ENCODE data around the gene KMT2C. TPM values are rescaled to one million over a fixed set of nuclear protein-coding genes. Genes with fewer than 3 reads are reported as not detected.

The KMT2C gene
- total RNA-seq, 2 experiments from 2014 or later: 34.2 to 38.2 TPM

DNA sequence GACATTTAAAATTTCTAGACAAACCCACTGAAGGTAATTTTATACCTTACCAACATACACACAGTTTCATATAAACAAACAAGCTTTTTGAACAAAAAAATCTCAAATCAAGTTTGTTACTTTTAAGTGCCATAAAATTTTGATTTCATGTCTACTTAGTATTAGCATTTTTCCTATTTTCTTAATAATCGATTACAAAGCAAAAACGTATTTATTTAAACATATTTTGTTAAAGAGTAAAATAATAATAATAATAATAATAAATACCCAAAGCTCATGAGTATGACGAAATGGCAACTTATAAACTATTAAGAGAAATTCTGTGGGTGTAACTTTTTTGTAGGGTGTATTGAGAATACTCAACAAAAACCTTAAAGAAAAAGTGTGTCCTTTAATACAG lies 232.7 kb downstream of the KMT2C start:
- no peak for DNase-seq
- Mint-ChIP-seq H3K27ac (no peak overlapping the region), H3K36me3 (peaks cover 11% of the 10 kb centered on the region), H3K9me3 (no peaks in the 10 kb centered on the region), H3K27me3 (no peaks in the 10 kb centered on the region), H3K4me1 (no peaks in the 10 kb centered on the region), H3K4me3 (no peak overlapping the region)

GRCh38 chr7:152202056-152202455 lies 233.7 kb downstream of the KMT2C start:
- Mint-ChIP-seq H3K9me3 (no peaks in the 10 kb centered on the region), H3K4me3 (no peak overlapping the region), H3K27me3 (no peaks in the 10 kb centered on the region), H3K4me1 (peaks cover 1% of the 10 kb centered on the region), H3K36me3 (peaks cover 15% of the 10 kb centered on the region), H3K27ac (no peak overlapping the region)
- no peak for DNase-seq

GRCh38 chr7:152200395-152200794 lies 235.4 kb downstream of the KMT2C start:
- no peak for DNase-seq
- Mint-ChIP-seq H3K4me3 (no peak overlapping the region), H3K9me3 (no peaks in the 10 kb centered on the region), H3K4me1 (peaks cover 3% of the 10 kb centered on the region), H3K36me3 (peaks cover 22% of the 10 kb centered on the region), H3K27me3 (no peaks in the 10 kb centered on the region), H3K27ac (no peak overlapping the region)

DNA sequence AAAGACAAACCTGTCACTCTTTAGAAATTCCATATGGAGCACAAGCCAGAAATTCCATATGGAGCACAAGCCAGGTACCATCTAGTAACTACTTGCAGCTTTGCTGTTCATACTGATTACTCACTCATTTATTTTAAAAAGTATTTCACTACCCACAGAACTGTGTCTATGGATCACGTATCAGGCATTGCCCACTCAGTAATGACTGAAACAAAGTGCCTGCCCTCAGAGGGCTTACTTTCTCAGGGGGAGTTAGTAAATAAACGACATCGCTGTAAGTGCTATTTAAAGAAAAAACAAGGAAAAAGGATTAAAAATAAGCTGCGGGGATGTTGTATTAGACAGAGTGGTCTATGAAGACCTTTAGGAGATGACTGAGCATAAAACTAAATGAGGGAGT lies 239.4 kb downstream of the KMT2C start:
- peaks cover 3% of the 10 kb centered on the region for H3K4me1 Mint-ChIP-seq
- H3K36me3 Mint-ChIP-seq: peaks cover 27% of the 10 kb centered on the region
- H3K27ac Mint-ChIP-seq: no peak overlapping the region
- no peak for DNase-seq
- no peak overlapping the region for H3K4me3 Mint-ChIP-seq
- H3K9me3 Mint-ChIP-seq: no peaks in the 10 kb centered on the region
- no peaks in the 10 kb centered on the region for H3K27me3 Mint-ChIP-seq

DNA sequence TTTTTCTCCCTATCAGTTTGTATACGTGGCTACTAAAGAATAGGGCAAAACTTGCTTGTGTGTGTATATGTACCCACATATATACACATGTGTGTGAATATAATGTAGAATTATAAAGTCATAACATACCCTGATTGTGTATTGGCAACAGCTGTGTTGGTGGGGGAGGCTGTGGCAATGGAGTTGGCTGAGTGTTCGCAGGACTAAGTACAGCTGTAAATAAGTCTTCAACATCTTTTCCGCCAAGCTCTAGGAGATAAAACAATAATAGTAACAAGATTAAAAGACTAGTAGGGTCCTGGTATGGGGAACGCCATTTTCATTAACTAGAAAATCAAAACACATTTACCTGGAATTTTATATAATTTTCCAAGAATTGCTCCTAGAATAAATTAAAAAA lies 241.9 kb downstream of the KMT2C start:
- no peak overlapping the region for H3K27ac Mint-ChIP-seq
- no peak overlapping the region for H3K4me3 Mint-ChIP-seq
- peaks cover 29% of the 10 kb centered on the region for H3K36me3 Mint-ChIP-seq
- H3K9me3 Mint-ChIP-seq: no peaks in the 10 kb centered on the region
- peaks cover 3% of the 10 kb centered on the region for H3K4me1 Mint-ChIP-seq
- DNase-seq: no peak
- H3K27me3 Mint-ChIP-seq: no peaks in the 10 kb centered on the region

DNA sequence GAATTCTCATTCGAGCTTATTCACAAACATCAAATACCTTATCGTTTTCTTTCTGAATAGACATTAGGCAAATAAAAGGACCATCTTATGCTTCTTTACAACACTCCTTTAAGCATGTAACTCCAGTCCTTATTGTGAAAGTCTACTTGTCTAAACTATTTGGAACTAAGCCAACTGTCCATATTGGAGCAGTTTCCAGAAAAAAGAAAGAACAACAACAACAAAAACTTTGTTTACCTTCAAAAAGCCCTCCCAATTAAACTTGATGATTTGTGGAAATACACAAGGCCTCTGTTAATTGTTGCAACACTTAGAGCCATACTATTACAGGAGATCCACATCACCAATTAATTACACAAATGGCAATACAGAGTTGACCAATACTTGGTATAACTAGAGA lies 246.7 kb downstream of the KMT2C start:
- Mint-ChIP-seq H3K27me3 (no peaks in the 10 kb centered on the region), H3K27ac (no peak overlapping the region), H3K36me3 (peaks cover 12% of the 10 kb centered on the region), H3K4me3 (no peak overlapping the region), H3K4me1 (no peaks in the 10 kb centered on the region), H3K9me3 (no peaks in the 10 kb centered on the region)
- DNase-seq: no peak

- Mint-ChIP-seq H3K36me3 (peaks cover 12% of the 10 kb centered on the region), H3K4me3 (no peak overlapping the region), H3K9me3 (no peaks in the 10 kb centered on the region), H3K27me3 (no peaks in the 10 kb centered on the region), H3K4me1 (no peaks in the 10 kb centered on the region), H3K27ac (no peak overlapping the region)
- DNase-seq: no peak
Measured at GRCh38 chr7:152185558-152185957, 250.2 kb downstream of the KMT2C start.

DNA sequence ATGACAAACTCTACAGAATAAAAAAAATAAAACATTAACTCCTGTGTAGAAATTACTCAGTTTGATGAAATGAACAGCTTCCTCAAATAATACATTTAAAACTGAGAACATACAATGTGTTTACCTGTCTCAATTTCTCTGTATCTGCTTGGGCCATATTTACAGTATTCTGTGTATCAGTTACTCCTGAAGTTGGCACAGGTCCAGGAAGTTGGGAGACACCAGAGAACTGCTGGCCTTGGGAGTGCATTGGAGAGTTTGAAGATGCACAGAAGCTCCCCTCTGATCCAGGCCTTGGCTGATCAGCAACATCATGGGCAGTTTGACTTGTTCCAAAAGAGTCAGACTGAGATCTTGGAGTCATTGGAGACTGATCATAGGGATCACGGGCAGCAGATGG lies 255.2 kb downstream of the KMT2C start:
- no peak overlapping the region for H3K27ac Mint-ChIP-seq
- no peak for DNase-seq
- H3K27me3 Mint-ChIP-seq: no peaks in the 10 kb centered on the region
- H3K4me3 Mint-ChIP-seq: no peak overlapping the region
- H3K36me3 Mint-ChIP-seq: peaks cover 38% of the 10 kb centered on the region
- peaks cover 3% of the 10 kb centered on the region for H3K4me1 Mint-ChIP-seq
- no peaks in the 10 kb centered on the region for H3K9me3 Mint-ChIP-seq

DNA sequence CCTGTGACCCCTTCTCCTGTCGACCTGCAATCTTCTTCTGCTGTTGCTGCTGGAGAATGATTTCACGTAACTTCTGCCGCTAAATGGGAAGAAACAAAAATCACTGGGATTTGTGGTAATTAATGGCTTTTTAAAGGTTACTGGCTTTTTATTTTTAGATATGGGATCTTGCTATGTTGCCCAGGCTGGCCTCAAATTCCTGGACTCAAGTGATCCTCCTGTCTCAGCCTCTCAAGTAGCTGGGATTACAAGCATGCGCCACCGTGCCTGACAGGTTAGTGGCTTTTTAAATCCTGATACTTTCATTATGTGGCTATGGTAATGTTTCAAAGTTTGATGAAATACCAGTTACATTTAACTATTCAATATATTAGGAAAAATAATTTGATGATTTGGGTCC lies 255.8 kb downstream of the KMT2C start:
- Mint-ChIP-seq H3K27ac (no peak overlapping the region), H3K36me3 (peaks cover 38% of the 10 kb centered on the region), H3K4me1 (peaks cover 3% of the 10 kb centered on the region), H3K27me3 (no peaks in the 10 kb centered on the region), H3K9me3 (no peaks in the 10 kb centered on the region), H3K4me3 (no peak overlapping the region)
- no peak for DNase-seq

DNA sequence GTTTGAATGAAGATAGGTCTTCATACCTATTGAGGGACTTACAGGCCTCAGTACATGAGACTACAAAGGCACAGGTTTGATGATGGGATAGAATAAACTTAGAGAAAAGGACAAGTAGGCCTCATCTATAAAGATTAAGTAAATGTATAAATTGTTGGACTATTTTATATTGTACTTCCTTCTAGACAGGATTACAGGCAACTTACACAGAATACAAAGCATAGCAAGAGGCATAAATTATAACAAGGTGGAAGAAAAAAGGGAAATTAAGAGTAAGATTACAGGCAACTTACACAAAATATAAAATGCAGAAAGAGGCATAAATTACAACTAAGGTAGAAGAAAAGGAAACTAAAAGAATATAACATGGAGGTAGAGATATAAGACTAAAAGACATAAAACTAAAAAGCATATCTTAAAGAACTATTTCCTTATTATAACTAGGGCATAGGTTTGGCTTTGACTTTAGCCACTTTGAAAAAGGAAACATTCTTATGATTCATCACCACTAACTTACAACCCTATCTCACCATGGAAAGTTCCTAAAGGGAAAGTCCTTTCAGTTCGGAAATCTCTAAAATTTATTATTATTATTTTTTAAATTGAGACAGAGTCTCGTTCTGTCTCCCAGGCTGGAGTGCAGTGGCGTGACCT lies 257.3 kb downstream of the KMT2C start:
- peaks cover 3% of the 10 kb centered on the region for H3K4me1 Mint-ChIP-seq
- H3K36me3 Mint-ChIP-seq: peaks cover 37% of the 10 kb centered on the region
- H3K27me3 Mint-ChIP-seq: no peaks in the 10 kb centered on the region
- no peak overlapping the region for H3K4me3 Mint-ChIP-seq
- H3K27ac Mint-ChIP-seq: no peak overlapping the region
- no peak for DNase-seq
- H3K9me3 Mint-ChIP-seq: no peaks in the 10 kb centered on the region

- H3K9me3 Mint-ChIP-seq: no peaks in the 10 kb centered on the region
- H3K4me1 Mint-ChIP-seq: peaks cover 3% of the 10 kb centered on the region
- no peak overlapping the region for H3K27ac Mint-ChIP-seq
- peaks cover 37% of the 10 kb centered on the region for H3K36me3 Mint-ChIP-seq
- no peaks in the 10 kb centered on the region for H3K27me3 Mint-ChIP-seq
- no peak overlapping the region for H3K4me3 Mint-ChIP-seq
- DNase-seq: no peak
Measured at GRCh38 chr7:152177681-152178404, 258.0 kb downstream of the KMT2C start.

DNA sequence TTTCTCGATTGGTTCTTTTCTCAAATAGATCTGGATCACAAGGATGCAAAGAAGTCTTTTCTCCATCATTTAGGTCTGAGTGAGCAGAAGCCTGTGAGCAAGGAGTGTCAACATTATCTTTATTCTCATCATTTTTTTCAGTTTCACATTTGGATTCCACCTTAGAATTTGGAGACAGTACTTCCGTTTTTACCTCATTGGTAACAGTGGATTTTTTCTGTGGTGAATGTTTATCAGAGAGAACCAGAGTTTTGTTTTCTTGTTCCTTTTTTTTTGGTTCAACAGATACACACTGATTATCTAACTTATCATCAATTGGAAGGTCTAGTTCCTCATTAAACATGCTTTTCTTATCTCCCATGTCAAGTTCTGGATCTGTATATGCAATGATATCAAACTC lies 259.0 kb downstream of the KMT2C start:
- H3K4me3 Mint-ChIP-seq: no peak overlapping the region
- H3K27ac Mint-ChIP-seq: no peak overlapping the region
- H3K9me3 Mint-ChIP-seq: no peaks in the 10 kb centered on the region
- DNase-seq: no peak
- no peaks in the 10 kb centered on the region for H3K27me3 Mint-ChIP-seq
- H3K36me3 Mint-ChIP-seq: peaks cover 33% of the 10 kb centered on the region
- peaks cover 3% of the 10 kb centered on the region for H3K4me1 Mint-ChIP-seq

GRCh38 chr7:152173372-152174070 lies 262.3 kb downstream of the KMT2C start:
- DNase-seq: no peak
- no peaks in the 10 kb centered on the region for H3K9me3 Mint-ChIP-seq
- H3K27me3 Mint-ChIP-seq: no peaks in the 10 kb centered on the region
- no peak overlapping the region for H3K27ac Mint-ChIP-seq
- peaks cover 3% of the 10 kb centered on the region for H3K4me1 Mint-ChIP-seq
- peaks cover 19% of the 10 kb centered on the region for H3K36me3 Mint-ChIP-seq
- H3K4me3 Mint-ChIP-seq: no peak overlapping the region

- no peaks in the 10 kb centered on the region for H3K9me3 Mint-ChIP-seq
- no peak overlapping the region for H3K27ac Mint-ChIP-seq
- H3K36me3 Mint-ChIP-seq: peaks cover 35% of the 10 kb centered on the region
- DNase-seq: no peak
- H3K4me3 Mint-ChIP-seq: no peak overlapping the region
- H3K4me1 Mint-ChIP-seq: peaks cover 15% of the 10 kb centered on the region
- no peaks in the 10 kb centered on the region for H3K27me3 Mint-ChIP-seq
Measured at GRCh38 chr7:152162287-152162686, 273.5 kb downstream of the KMT2C start.

GRCh38 chr7:152161171-152161570 lies 274.6 kb downstream of the KMT2C start:
- H3K27ac Mint-ChIP-seq: no peak overlapping the region
- H3K36me3 Mint-ChIP-seq: peaks cover 31% of the 10 kb centered on the region
- no peaks in the 10 kb centered on the region for H3K9me3 Mint-ChIP-seq
- DNase-seq: no peak
- peaks cover 15% of the 10 kb centered on the region for H3K4me1 Mint-ChIP-seq
- H3K27me3 Mint-ChIP-seq: no peaks in the 10 kb centered on the region
- no peak overlapping the region for H3K4me3 Mint-ChIP-seq
